LoVo (cell line): ENCODE results near the gene SFXN4.
A peak's percentile ranks its signal among the peaks of the same experiment; 100 is the strongest.

Source experiments
- DNase-seq: peaks from one replicate; pipeline ENCODE4 v3.0.0-alpha.2; 2016; ENCODE audit warnings: low spot score

Gene SFXN4, protein sequence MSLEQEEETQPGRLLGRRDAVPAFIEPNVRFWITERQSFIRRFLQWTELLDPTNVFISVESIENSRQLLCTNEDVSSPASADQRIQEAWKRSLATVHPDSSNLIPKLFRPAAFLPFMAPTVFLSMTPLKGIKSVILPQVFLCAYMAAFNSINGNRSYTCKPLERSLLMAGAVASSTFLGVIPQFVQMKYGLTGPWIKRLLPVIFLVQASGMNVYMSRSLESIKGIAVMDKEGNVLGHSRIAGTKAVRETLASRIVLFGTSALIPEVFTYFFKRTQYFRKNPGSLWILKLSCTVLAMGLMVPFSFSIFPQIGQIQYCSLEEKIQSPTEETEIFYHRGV

DNA sequence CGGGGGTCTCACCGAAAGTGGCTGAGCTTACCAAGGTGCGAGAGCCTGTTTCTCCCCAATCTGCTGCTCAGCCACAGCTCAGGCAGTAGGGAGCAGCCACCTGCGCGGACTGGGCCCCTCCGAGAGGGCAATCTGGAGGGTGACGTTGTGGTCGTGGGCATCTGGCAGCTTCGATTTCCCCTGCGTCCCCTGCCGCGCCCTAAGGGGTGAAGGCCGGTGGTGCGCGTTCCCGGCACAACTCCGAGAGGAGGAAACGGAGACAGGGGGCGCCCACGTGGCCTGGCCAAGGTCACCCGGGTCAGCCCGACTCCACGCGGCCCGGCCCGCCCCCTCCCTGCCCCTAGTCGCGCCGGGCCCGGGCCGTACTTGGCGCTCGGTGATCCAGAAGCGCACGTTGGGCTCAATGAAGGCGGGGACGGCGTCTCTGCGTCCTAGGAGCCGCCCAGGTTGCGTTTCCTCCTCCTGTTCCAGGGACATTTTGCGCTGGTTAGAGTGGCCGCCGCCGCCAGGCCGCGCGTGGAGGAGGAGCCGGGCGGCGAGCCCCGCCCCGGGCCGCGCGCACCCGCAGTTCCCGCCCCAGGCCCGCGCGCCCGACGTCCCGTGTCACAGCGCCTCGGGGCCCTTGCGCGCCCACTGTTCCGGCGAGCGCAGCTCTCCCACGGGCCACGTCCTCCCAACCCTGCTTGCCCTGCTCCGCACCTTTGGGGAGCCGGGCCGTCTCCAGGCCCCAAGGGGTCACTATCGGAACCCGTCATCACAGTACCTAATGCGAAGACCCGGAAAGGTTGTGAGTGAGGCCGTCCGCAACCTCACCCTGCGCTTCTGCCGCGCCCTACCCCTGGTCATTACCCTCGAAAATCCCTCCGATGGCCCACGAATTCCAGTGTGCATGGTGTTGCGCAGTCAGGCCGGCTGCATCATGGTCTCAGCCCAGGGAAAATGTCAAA, at the start of gene SFXN4:
TSS of gene SFXN4 (minus strand) at position 544 of the 947 bp plus-strand sequence. CDS start at position 477, 67 bp downstream.
- peak; percentile 83 for DNase-seq

DNA sequence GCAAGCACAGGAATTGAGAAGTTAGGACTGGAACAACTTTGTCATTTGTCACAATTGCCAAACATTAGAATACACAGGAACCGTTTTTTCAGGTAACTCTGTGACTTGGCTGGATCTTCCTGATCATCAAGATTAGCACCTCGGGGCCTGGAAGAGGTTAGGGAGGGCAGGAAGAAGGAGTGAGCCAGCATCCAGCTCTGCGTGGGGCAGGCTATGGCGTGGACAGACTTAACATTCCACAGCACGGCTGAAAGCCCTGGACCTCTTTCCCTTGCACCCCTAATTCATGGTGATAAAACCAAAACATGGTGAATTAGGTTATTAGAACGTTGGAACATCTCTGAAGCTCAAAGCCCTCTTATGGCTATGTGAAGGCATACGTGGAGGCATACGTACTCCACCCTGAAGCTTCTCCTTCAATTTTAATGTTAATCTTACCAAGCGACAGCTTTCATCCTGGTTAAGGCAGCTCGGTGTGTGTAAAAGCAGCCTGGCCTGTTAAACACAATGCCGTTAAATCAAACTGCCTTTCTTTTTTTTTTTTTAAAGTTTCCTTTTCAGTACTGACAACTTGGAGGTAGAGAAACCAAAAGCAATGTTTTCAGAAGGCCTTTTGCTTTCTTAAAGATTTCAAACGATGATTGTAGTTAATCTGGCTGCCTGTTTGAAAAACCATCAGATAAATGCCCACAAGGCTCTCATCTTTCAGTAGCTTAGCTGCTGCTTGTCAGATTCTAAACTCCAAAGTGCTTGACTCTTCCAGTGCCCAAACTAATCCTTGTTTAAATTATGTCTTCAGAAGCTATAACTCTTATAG, 46.3 kb upstream of the SFXN4 start:
- DNase-seq: no peak

DNA sequence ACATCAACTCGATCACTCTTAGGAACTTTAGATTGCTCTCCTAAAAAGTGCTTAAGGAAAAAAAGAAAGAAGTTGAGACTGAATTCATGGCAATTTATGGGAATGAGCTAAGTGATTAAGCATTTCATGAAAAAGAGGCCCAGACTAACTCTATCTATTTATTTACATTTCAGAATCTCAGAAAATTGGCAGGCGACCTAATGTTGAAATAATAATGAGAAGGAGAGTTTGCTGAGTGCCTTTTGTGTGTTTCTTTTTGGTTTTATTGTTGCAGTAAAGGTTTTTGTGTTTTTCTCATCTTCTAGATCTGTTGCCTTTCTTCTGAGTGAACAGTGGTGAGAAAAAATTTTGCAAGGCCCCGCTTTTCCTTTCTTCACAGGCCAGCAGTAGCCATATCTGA, 45.7 kb upstream of the SFXN4 start:
- no peak for DNase-seq

DNA sequence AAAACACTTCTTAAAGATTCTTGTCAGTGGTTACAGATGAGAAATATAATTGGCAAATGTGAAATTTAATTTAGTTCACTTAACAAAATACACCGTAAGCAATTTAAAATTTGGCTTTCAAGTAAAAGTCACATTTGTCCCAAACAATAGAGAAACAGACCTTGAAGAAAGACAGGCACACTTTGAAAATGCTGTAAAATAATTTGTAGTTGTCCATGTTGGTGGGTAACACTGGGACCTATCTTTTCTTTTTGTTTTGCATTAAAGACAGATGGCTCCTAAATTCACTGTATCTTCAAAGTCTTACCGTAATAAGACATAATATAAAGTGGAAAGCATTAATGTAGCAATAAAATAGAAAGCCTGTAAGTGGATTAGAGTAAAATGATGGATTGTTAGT, 45.1 kb upstream of the SFXN4 start:
- no peak for DNase-seq

DNA sequence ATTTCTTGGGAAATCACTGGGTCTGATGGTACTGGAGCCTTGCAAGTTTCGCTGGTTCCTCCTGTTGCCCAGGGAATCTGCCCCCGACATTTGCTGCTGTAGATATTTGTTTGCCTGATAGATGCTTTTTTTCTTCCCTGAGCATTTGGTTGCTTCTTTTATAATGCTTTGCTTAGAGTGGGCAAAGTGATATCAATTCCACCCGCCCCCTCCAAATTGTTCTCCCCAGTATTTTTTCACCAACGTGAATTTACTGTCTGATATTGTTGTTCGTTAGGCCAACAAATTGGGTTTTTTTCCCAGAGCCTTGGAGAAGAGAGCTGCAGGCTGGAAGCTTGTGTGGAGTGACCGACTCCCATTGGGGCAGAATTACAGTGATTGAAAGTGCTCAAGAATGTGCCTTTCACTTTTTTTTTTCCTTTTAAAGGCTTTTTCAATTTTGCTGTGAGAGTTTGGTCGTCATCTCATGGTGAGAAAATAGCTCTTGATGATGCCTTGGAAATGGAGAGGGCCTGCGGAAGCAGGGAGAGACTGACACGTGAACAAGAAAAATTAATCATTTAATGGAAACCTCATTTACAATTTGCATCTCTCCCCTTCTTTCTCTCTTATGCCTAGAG, 44.3 kb upstream of the SFXN4 start:
- DNase-seq: no peak

DNA sequence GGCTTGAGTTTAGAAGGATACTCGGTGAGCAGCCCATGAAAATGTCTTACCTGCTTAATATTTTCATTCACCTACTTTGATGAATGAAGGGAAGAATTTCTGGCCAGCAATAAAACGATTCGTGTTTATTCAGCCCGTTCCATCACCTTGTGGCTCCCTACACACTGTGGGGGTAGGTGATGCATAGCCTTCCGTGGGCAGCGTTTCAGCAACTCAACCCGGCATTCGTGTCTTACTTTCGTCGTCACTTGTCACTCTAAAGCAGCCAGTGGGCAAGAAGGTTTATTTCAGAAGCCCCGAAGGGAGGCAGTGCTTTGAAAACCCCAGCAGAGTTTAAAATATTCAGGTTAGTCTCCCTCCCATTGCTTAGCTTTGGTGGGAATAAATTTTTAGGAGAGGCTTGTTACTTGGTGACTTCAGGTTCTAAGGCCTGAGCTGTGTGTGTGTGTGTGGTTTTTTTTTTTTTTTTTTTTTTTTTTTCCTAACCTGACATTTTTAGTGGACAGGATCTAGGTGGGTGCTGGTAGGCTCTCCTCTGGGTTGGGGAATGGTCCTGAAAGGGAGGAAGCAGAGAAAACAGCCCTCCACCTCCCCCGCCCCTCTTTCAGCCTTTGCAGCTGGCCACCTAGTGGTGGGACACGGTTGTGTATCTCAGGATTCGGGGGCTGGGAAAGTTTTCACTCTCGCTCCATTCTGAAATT, 43.7 kb upstream of the SFXN4 start:
- DNase-seq: peak; percentile 45

DNA sequence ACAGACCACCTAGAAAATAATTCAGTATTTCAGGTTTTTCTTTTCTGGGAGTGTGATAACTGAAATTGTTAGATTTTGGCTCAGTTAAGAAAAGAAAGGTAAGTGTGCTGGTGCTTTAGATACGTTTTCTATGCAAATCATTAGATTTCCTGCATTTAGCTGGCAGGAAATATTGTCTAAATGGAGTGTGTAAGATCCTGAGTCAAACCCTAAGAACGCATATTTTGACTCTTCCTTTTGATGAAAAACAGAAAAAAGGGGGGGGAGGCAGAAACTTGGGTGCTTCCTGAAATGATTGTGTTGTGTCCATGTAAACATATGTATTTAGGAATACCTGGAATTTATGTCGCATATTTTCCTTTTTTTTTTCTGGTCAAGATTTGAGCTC, 43.0 kb upstream of the SFXN4 start:
- no peak for DNase-seq

DNA sequence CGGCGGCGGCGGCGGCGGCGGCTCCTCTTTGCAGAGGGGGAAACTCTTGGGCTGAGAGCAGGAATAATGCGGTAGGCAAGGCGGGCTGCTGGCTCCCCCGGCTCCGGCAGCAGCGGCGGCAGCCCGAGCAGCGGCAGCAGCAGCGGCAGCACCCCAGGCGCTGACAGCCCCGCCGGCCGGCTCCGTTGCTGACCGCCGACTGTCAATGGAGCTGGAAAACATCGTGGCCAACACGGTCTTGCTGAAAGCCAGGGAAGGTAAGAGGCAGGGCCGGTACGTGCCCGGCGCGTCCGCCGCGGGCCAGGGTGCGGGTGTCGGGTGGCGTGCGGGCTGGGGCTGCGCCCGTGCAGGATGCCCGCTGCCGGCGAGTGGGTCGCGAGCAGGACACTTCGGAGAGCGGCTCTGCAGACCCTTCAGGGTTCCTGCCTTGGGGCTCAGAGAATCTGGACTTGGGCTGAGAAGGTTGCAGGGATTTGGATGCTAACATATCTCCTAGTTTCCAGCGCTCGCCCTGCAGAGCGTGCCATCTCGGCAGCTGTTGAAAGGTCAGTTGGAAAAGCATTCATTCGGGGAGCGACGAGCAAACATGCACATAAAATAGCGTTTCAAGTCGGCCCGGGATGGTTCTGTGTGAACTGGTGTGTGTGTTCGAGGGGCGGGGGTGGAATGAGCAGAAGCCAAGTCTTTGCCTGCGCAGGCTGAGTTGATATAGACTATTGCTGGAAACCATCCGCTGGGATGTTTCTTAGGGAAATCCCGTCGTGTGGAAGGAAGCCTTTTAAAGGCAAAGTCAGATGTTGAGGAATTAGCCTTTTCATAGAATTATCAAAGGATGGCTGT, 42.4 kb upstream of the SFXN4 start:
- DNase-seq: no peak

DNA sequence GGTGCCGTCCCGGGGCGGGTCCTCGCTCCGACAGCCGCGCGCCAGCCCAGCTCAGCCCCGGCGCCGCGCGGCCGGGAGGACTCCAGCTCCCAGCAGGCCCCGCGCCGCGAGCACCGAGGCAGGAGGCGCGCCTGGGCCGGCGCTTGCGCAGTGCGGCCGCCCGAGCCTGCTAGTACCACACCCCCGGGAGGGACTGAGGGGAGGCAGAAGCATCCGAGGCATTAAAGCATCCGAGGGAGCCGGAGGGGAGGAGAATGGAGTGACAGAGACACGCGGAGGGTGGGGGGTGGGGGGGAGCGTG, 41.8 kb upstream of the SFXN4 start, which contains the start of gene GRK5:
TSS of gene GRK5 (plus strand) at position 206 of the 301 bp plus-strand sequence. CDS start 347 bp downstream, outside the sequence.
- peak; percentile 93 for DNase-seq

DNA sequence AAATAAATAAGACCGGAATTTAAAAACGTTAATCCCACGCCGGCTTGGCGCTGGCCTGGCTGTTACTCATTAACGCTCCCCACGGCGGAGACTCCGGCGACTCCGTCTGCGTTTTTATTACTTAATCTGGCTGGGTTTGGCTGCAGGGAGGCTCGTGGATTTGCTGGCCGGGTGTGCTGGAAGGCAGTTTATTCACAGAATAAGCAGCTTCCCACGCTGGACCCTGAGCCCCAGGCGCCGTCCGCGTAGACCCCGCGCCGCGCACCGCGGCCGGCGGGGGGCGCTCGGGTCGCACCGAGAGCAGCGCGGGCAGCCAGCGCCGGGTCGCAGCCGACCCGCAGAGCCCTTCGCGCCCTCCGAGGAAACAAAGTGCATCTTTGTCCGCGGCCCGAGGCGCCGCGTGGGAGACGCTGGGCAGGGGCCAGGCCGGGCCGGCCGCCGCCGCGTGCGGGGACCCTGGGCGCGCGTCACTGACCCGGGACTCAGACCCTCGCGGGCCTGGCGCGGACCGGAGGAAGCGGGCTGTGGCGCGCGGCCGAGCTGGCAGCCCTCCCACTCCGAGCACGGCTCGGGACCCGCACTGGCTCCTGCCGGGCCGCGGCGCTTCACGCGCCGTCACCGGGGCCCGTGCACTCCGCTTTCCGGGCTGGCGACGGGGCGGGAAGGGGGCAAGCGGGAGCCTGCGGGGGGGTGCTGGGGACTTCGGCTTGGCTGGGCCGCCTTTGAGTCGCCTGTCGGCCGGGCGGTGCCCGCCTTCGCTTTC, 41.3 kb upstream of the SFXN4 start:
- DNase-seq: peak; percentile 69

DNA sequence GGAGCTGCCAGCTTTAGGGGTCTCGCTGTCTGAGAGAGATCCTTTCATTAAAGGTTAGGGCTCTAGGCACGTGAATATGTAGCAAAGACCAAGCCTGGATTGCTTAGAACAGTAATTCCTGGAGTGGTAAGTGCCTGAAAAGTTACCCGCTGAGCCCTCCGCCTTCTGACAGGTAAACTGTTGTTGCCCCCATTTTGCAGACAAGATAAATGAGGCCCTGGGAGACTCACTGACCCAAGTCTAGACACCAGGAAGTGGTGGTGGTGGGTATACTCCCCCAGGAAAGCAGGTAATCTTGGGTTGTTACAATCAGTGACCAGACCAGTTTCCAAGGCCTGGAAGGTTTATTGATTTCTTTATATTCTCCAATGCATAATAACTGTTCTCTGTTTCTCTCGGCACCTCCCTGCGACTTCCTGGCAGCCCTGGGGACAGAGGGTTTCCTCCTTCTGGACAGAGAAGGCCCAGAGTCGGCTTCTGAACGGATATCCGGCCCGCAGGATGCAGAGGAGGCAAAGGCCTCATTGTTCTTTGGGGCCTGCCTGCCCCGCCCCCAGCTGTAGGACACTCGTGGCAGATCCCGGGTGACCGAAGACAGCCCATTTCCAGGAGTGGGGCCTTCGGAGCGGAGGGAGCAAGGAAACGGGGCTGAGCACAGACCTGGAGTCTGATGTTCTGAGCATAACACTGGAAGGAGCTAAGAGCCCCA, 40.5 kb upstream of the SFXN4 start:
- DNase-seq: peak; percentile 23

DNA sequence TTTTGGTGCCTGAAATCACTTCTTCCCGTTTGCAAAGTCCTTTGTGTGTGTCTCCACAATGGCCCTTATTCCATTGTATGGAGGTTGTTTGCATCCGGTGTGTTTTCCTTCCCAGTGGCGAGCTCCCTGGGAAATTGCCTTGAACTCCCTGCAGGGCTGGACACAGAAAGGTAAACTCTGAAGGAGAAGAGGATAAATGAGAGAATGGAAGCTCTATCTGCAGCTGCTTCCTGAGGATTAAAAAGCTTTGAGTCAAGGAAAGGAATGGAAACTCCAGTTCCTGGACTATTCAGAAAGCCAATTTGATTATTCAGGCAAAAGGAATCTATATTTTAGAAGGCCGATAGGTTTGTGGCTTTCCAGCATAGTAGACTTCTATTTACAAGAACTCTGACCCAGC, 37.5 kb upstream of the SFXN4 start:
- DNase-seq: no peak

DNA sequence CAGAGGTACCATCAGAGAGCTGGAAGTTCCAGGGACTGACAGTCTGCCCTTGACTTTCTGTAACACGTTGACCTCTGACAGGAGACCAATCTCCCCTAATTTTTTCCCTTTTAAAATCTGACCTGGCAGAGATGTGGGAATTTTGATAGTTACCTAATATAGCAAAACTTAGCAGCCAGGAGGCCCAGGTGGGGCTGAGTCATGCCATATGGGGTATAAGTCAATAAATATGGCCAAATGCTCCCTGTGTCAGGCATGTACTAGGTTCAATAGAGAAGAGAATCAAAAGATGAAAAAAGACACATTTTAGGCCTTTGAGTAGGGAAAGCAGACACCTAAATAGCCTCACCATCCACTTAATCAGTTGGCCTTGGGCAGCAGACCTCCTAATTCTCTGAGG, 35.7 kb upstream of the SFXN4 start:
- DNase-seq: no peak

DNA sequence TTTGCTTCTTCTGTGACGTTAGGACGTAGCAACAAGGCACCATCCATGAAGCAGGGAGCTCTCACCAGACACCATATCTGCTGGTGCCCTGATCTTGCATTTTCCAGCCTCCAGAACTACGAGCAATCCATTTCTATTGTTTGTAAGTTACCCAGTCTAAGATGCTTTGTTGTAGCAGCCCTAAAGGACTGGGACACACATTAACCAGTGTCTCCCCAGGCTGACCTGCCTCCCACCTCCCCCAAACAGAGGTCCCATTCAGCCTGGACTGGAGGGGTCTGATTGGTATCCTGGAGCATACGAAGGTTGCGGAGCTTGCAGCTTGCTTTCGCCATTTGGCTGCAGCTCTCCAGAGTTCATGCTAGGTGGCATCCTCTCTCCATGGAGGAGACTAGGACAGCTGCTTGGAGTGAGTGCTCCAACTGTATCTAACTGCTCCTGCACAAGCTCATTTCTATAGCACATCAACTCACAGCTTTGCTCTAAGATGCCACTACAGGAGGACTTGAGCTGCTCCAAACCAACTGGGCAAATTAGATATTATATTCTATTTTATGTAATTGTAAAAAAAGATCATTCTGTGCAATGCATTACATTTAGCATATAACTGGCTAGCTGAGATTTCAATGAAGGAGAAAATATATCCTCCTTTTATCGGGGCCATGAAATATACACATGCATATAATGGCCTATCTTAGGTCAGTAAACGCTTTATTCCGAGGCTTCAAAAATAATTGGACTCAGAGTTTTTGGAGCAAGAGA, 33.9 kb upstream of the SFXN4 start:
- DNase-seq: peak; percentile 50

DNA sequence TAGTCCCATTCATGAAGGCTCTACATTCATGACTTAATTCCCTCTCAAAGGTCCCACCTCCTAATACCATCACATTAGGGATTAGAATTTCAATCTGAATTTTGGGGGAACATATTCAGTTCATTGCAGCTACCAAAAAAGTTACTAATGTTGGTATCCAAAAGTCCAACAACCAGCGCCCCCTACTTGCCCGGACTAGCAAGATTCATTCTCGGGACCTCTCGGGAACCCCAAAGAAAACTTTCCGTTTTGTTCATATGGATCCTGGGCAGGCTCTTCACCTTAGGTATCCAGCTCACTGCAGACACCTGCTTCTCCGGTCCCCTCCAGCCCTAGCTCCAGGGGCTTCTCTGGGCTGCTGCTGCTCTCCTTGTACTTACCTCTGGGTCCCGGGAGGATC, 32.9 kb upstream of the SFXN4 start:
- DNase-seq: no peak

DNA sequence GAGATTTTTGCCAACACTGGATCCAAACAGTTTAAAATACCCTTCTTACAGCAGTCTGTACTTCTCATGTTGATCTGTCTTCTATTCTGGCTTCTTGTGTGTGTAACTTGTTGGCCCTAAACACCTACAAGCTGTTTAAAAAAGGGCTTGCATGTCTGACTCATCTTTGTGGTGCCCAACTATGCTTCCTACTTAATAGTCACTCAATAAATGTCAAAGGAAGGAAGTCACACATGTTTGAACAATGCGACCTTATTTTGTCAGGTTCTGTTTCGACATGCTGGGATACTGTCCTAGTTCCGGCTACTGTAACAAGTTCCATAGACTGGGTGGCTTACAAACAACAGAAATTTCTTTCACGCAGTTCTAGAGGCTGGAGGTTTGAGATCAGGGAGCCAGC, 32.4 kb upstream of the SFXN4 start:
- DNase-seq: no peak

DNA sequence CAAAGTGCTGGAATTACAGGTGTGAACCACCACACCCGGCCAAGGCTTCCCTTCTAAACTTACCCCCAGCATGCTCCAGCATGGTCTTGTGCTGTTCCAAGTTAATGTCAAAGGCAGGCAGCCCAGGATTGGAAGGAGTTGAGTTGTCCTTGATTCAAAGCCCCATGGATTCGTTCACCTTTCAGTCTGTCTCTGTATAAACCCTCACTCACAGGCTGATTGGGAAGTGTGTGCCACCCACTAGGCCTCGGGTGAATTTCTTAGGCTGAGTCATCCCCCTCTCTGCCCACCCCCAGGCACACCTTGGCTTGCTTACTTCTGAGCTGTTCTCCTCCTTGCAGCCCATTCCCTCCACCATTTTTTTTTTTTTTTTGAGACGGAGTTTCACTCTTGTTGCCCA, 26.4 kb upstream of the SFXN4 start:
- no peak for DNase-seq
